GM12891 (cell line): ENCODE measurements around the gene DENND4A.

Experiments
- DNase-seq: peaks from one replicate; pipeline ENCODE4 v3.0.0; 2011; ENCODE audit warnings: low spot score; ENCODE audit not compliant: insufficient read length
- FAIRE-seq: peaks from 2 replicates; lab custom pipeline; 2011; peaks lifted over from hg19 to GRCh38; lab: Jason Lieb, UNC
- PAX5 ChIP-seq: IDR thresholded peaks from 2 replicates; pipeline ENCODE4 v1.6.1; 2011; ENCODE audit warnings: low read length, moderate library complexity, mild to moderate bottlenecking; ENCODE audit not compliant: insufficient read depth, severe bottlenecking
- POLR2A ChIP-seq: IDR thresholded peaks from 2 replicates; pipeline ENCODE4 v1.6.1; 2011; ENCODE audit warnings: low read depth, low read length, control low read depth
- POLR2AphosphoS5 ChIP-seq: IDR thresholded peaks from 2 replicates; pipeline ENCODE4 v1.6.1; 2011; ENCODE audit warnings: low read depth, low read length, control low read depth
- POU2F2 ChIP-seq: IDR thresholded peaks from 2 replicates; pipeline ENCODE4 v1.6.1; 2011; ENCODE audit warnings: low read depth, mild to moderate bottlenecking, control low read depth, low read length, moderate library complexity
- SPI1 ChIP-seq: IDR thresholded peaks from 2 replicates; pipeline ENCODE4 v1.6.1; 2011; ENCODE audit warnings: low read depth, low read length, control low read depth
- TAF1 ChIP-seq: IDR thresholded peaks from 2 replicates; pipeline ENCODE4 v1.6.1; 2011; ENCODE audit warnings: low read depth, low read length, control low read depth

The DENND4A gene

DNA sequence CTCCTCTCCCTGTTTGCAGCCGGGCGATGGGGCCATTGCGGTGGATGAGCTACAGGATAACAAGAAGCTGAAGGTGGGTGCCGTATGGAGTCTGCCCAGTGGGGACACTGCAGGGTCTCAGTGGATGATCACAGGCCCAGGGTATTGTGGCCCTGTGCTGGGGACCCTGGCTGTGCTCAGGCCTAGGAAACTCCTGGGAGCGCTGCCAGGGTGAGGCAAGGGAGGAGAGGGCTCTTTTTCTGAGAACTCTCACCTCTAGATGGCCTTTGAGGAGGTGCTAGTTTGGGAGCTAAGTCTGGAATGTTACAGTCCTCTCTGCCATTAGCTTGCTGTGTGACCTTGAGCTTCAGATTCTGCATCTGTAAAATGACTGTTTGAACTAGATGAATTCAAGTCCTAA, 154.0 kb downstream of the DENND4A start:
- DNase-seq (no peak), FAIRE-seq (no peak)
- TF ChIP-seq TAF1 (no peak), PAX5 (no peak), POLR2AphosphoS5 (0 out of 2 replicates have a peak, but pooled peaks have one; percentile 21)

DNA sequence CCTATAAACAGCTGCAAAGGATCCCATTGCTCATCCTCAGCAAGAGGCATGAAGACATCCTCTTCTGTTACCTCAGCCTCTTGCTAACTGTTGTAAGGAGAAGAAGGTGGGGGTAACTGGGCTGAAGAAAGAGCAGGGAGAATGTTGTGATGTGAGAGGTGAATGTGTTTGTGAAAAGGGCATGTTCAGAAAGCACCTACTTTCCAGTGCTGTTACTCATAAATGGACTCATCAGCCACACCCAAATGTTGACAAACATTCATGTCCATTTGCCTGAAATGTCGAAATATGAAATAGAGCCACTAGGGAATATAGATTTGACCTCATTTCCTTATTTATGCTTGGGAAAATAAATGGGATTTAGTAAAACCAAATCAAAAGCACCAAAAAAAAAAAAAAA, 157.7 kb downstream of the DENND4A start:
- TF ChIP-seq SPI1 = no peak
- no peak for TF ChIP-seq TAF1
- no peak for TF ChIP-seq PAX5
- TF ChIP-seq POLR2A = no peak
- TF ChIP-seq POU2F2 = no peak
- TF ChIP-seq POLR2AphosphoS5 = no peak
- FAIRE-seq (no peak), DNase-seq (no peak)

GRCh38 chr15:65633752-65634151, 158.3 kb downstream of the DENND4A start:
- no peak for DNase-seq
- TF ChIP-seq PAX5 = no peak
- no peak for TF ChIP-seq POLR2AphosphoS5
- no peak for TF ChIP-seq TAF1
- no peak for TF ChIP-seq SPI1
- TF ChIP-seq POLR2A = no peak
- no peak for TF ChIP-seq POU2F2
- FAIRE-seq = no peak

GRCh38 chr15:65632780-65633375, 159.2 kb downstream of the DENND4A start:
- FAIRE-seq (no peak), DNase-seq (no peak)
- TF ChIP-seq PAX5 (no peak), POLR2AphosphoS5 (no peak), TAF1 (no peak), SPI1 (no peak), POU2F2 (no peak), POLR2A (no peak)

- TF ChIP-seq POLR2A = no peak
- TF ChIP-seq POLR2AphosphoS5 = no peak
- TF ChIP-seq PAX5 = no peak
- TF ChIP-seq POU2F2 = no peak
- no peak for TF ChIP-seq SPI1
- TF ChIP-seq TAF1 = no peak
- FAIRE-seq = peak; percentile 66
- DNase-seq = no peak
Measured at GRCh38 chr15:65631503-65631902, 160.6 kb downstream of the DENND4A start.

- FAIRE-seq (peak; percentile 43), DNase-seq (no peak)
- TF ChIP-seq POU2F2 (no peak), POLR2A (no peak), SPI1 (no peak), PAX5 (peak; percentile 73), TAF1 (no peak)
Measured at GRCh38 chr15:65630760-65631159, 161.3 kb downstream of the DENND4A start.

DNA sequence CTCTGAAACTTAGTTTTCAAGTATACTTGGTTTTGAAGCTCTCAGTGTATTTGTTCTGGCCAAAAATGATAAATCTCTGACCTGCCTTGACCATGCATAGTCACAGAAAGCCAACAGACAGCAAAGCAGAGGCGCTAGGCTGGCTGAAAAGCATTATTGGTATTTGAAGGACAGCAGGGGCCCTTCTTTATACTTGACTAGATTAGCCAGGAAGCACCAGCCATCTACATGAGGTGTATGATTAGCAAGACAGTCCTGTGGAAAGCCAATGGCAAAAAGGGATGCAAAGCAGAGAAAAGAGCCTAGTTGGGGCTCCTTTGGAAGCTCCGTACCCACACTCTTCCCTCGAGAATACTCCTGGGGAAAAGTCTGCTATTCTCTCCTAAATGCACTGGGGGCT, 162.5 kb downstream of the DENND4A start:
- FAIRE-seq (no peak), DNase-seq (no peak)
- TF ChIP-seq POLR2A = no peak

GRCh38 chr15:65626856-65627255, 165.2 kb downstream of the DENND4A start:
- no peak for DNase-seq
- no peak for FAIRE-seq

DNA sequence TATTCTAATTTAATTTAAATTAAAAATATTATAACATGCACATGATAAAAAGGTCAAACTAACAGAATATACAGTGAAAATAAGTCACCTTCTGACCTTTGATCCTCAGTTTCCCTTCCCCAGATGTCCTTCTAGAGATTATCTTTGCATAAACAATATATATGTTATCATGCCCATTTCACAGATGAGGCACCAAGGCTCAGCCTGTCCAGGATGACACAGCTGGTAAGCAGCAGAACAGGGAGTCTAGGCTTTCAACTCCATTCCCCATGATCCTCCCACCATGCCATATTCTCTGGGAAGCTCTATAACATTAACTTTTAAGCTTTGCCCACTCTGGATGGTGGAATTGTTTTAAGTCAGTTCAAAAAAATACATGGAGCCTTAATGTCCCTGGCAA, 169.0 kb downstream of the DENND4A start:
- DNase-seq = no peak
- FAIRE-seq = no peak
- TF ChIP-seq SPI1 (no peak), TAF1 (no peak), PAX5 (no peak), POLR2A (no peak), POLR2AphosphoS5 (no peak), POU2F2 (no peak)

More at GRCh38 chr15:65626856-65627255, 165.2 kb downstream of the DENND4A start:
- no peak for TF ChIP-seq PAX5
- TF ChIP-seq SPI1 = no peak
- no peak for TF ChIP-seq POLR2AphosphoS5
- TF ChIP-seq TAF1 = no peak
- no peak for TF ChIP-seq POLR2A
- TF ChIP-seq POU2F2 = no peak

DNA sequence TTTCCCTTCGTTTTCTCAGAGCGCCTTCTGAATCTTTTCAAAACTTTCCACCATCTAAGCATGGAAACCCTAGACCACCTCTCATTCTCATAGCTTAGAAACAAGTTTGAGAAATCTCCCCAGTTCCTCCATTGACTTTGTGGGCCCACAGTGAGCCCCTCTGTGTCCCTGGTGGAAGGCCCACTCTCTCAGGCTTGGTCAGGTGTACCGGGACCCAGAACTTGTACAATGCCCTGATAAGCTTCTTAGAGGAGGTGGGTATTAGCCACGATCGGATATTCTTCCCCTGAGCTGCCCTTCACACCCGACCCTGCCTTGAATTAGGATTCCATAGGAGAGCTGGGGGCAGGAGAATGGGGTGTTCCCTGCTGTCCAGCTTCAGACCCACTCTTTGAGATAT, 170.5 kb downstream of the DENND4A start, which contains the start of gene SLC24A1:
SLC24A1 (plus strand) TSS at position 301 of the 400 bp plus-strand sequence. CDS start 2,143 bp downstream, outside the sequence.
- no peak for TF ChIP-seq POLR2A
- no peak for TF ChIP-seq POU2F2
- no peak for TF ChIP-seq SPI1
- no peak for TF ChIP-seq TAF1
- no peak for TF ChIP-seq POLR2AphosphoS5
- no peak for TF ChIP-seq PAX5
- FAIRE-seq (no peak), DNase-seq (no peak)
